Breast epithelium (tissue), 4 donors: ENCODE data around the gene PAPSS2. TPM values are rescaled to one million over a fixed set of nuclear protein-coding genes. Genes with fewer than 3 reads are reported as not detected.
"Not testable (repeated sequence)": the region's sequence is repeated elsewhere in the genome, so short reads cannot be mapped to it uniquely, and the experiment has no call there.

Experiments
- DNase-seq, 2 donors: peaks; one replicate each; pipeline ENCODE4 v3.0.0-alpha.2; 2019; ENCODE audit warnings: low spot score in 2 of 2
- H3K27ac ChIP-seq, 2 donors: fragments of 200-600 bp; sonication (generic) in 1 of 2; one replicate each; pipeline ENCODE4 v1.5.1; 2016 to 2019; ENCODE audit warnings: mild to moderate bottlenecking in 1 of 2
- H3K27me3 ChIP-seq, 2 donors: fragments of 200-600 bp; sonication (generic) in 1 of 2; one replicate each; pipeline versions ENCODE4 v1.5.1 to v1.6.0; 2017 to 2019; ENCODE audit warnings: control low read depth in 1 of 2, mild to moderate bottlenecking in 1 of 2
- H3K36me3 ChIP-seq: fragments of 200-600 bp; one replicate; pipeline ENCODE4 v1.5.1; 2019
- H3K4me1 ChIP-seq, 2 donors: fragments of 200-600 bp; sonication (generic); one replicate each; pipeline ENCODE4 v1.5.1; 2016 to 2019; ENCODE audit warnings: control low read depth in 1 of 2
- H3K4me3 ChIP-seq, 3 donors: fragments of 200-600 bp; sonication (generic); 1 replicate in 2 of 3; 2 replicates in 1 of 3; pipeline ENCODE4 v1.5.1; 2016 to 2019; ENCODE audit warnings: mild to moderate bottlenecking in 3 of 3, moderate library complexity in 2 of 3
- H3K9me3 ChIP-seq, 2 donors: fragments of 200-600 bp; sonication (generic) in 1 of 2; one replicate each; pipeline ENCODE4 v1.5.1; 2016 to 2019; ENCODE audit warnings: control low read depth in 1 of 2
- CTCF ChIP-seq, 3 donors: fragments of 450-650 bp; IDR thresholded peaks; one replicate each; pipeline ENCODE4 v1.5.1; 2016 to 2017; ENCODE audit warnings: antibody characterized with exemption in 3 of 3, mild to moderate bottlenecking in 3 of 3, moderate library complexity in 3 of 3
- POLR2A ChIP-seq: fragments of 450-650 bp; IDR thresholded peaks from one replicate; pipeline ENCODE4 v1.6.1; 2016; ENCODE audit warnings: antibody characterized with exemption, mild to moderate bottlenecking, moderate library complexity
- POLR2AphosphoS5 ChIP-seq, 3 donors: sonication (generic); formaldehyde crosslinking; IDR thresholded peaks; one replicate each; pipeline ENCODE4 v1.6.1; 2017; ENCODE audit warnings: antibody characterized with exemption in 3 of 3
- intact Hi-C: fragments of 100-400 bp; cut with DNase I; formaldehyde crosslinking; loops from one replicate; pipeline ENCODE4 v1.15.1; 2023; ENCODE audit warnings: low total_unique reads
- total RNA-seq, 3 donors: library from RNA; depleted of rRNA; stranded (reverse); fragments of >200 nt; gene quantifications; one replicate each; pipeline ENCODE4 v1.1.0, GENCODE V29; 2016

Gene PAPSS2
- total RNA-seq, 3 donors from 2014 or later: 21.1 to 33.8 (median 27.2) TPM

- Histone ChIP-seq H3K27me3 (no peaks in the 10 kb centered on the region), H3K36me3 (no peaks in the 10 kb centered on the region), H3K9me3 (no peaks in the 10 kb centered on the region), H3K4me3 (no peak overlapping the region), H3K27ac (no peak overlapping the region), H3K4me1 (no peaks in the 10 kb centered on the region)
- DNase-seq: no peak
- TF ChIP-seq CTCF (IDR thresholded peaks at IDR 0.05): no peak
- no peak for TF ChIP-seq POLR2AphosphoS5 (IDR thresholded peaks at IDR 0.05)
- no peak for TF ChIP-seq POLR2A
- intact Hi-C loops: no loop called here
Observed at GRCh38 chr10:87642486-87642885, 17.2 kb upstream of the PAPSS2 start.

DNA sequence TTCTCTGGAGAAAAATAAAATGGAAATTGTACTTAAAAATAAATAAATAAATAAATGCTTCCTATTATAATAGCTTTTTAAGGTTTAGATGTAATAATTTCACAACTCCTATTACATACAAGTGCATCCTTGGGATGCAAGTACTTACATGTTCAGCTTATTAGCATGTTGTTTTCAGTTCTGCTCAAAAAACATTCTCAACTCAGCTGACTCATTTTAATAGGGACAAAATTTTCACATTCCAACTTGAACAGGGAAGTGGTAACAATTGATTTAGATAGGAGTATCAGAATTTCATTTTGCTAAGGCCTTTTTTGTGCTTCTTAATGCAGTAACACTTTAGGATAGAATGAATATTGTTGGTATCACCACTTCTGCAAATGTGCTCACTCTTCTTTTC, 16.7 kb upstream of the PAPSS2 start:
- Histone ChIP-seq H3K9me3 (no peaks in the 10 kb centered on the region), H3K4me1 (no peaks in the 10 kb centered on the region), H3K36me3 (no peaks in the 10 kb centered on the region), H3K27me3 (no peaks in the 10 kb centered on the region), H3K4me3 (no peak overlapping the region), H3K27ac (no peak overlapping the region)
- intact Hi-C loops: no loop called here
- no peak for DNase-seq
- TF ChIP-seq POLR2AphosphoS5 (IDR thresholded peaks at IDR 0.05): no peak
- no peak for TF ChIP-seq POLR2A
- TF ChIP-seq CTCF (IDR thresholded peaks at IDR 0.05): no peak

- no peak for DNase-seq
- Histone ChIP-seq H3K4me1 (no peaks in the 10 kb centered on the region), H3K4me3 (no peak overlapping the region), H3K9me3 (no peaks in the 10 kb centered on the region), H3K36me3 (no peaks in the 10 kb centered on the region), H3K27ac (no peak overlapping the region), H3K27me3 (no peaks in the 10 kb centered on the region)
- intact Hi-C loops: no loop called here
- TF ChIP-seq POLR2AphosphoS5 (IDR thresholded peaks at IDR 0.05): no peak
- no peak for TF ChIP-seq POLR2A
- TF ChIP-seq CTCF (IDR thresholded peaks at IDR 0.05): no peak
Observed at GRCh38 chr10:87643920-87644319, 15.8 kb upstream of the PAPSS2 start.

- DNase-seq, intact Hi-C loops, H3K27me3 ChIP-seq: not testable (repeated sequence)
Observed at GRCh38 chr10:87644500-87644899, 15.2 kb upstream of the PAPSS2 start.

DNA sequence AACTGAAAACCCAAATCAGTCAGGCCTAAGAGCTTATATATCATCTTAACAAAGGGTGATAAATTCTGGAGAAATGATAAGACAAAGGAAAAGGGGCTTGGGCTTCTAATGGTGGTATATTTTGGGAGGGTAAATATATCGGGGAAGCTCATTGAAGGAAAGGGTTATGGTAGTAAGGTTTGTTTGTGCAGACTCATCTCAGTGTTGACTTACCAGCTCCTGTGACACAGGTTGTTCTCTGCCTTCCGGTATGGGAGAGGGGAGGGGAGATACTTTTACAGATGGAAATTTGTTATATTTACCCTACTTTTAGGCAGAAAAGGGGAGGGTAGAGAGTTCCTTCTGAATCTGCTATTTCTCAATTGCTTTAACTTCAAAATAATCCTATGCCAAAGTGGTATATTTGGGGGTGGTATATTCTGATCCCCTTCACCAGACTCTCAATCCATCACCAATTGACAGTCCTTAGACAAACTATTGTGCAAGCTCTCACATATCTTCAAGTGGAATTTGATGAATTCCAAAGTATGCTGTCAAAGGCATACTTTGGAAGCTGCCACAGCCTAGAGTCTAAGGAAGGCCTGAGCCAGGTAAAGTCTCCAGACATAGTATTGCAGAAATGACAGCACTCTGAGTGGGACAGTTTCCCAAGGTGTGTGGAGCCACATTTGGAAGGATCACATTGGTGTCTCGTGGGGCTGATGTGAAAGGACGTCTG, 13.3 kb upstream of the PAPSS2 start:
- no peak overlapping the region for H3K27ac ChIP-seq
- no peaks in the 10 kb centered on the region for H3K27me3 ChIP-seq
- H3K4me3 ChIP-seq: no peak overlapping the region
- no peaks in the 10 kb centered on the region for H3K4me1 ChIP-seq
- H3K36me3 ChIP-seq: no peaks in the 10 kb centered on the region
- H3K9me3 ChIP-seq: no peaks in the 10 kb centered on the region
- TF ChIP-seq POLR2AphosphoS5 (IDR thresholded peaks at IDR 0.05): no peak
- no peak for TF ChIP-seq POLR2A
- no peak for TF ChIP-seq CTCF (IDR thresholded peaks at IDR 0.05)
- intact Hi-C loops: no loop called here
- no peak for DNase-seq

More at GRCh38 chr10:87644500-87644899, 15.2 kb upstream of the PAPSS2 start:
- H3K4me1 ChIP-seq, H3K4me3 ChIP-seq, H3K9me3 ChIP-seq, H3K27ac ChIP-seq, H3K36me3 ChIP-seq: not testable (repeated sequence)
